ENCODE results near the gene SCFD2. TPM values are rescaled to one million over a fixed set of nuclear protein-coding genes. Genes with fewer than 3 reads are reported as not detected.

The SCFD2 gene
- total RNA-seq, 4 donors from 2014 or later: 24.7 to 49.2 (median 33.9) TPM

DNA sequence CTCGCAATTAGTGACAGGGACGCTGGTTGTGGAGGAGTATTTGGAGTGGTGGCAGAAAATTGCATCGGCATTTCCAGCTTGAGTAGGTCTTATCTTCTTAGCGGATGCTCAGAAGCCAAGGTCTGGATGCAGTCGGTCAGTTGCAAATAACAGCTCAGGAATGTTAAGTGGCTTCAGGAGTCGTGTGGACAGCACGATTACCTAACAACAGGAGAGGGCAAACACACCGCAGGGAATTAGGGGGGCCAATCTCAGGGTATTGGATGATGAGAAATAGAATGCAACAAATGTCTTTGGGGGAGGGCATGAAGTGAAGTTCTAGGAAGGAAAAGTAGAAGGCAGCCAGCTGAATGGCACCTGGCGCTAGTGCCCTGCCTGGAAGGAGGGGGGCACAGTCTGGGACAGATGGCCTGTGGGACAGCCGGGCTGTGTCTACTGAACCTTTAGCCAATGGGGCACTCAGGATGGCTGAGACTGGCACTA is 492.0 kb downstream of the SCFD2 start:
- Histone ChIP-seq H3K4me3 (no peak overlapping the region), H3K27ac (no peak overlapping the region), H3K27me3 (no peaks in the 10 kb centered on the region), H3K4me1 (no peaks in the 10 kb centered on the region), H3K9me3 (no peaks in the 10 kb centered on the region), H3K36me3 (peaks cover 0 to 15% (median 0%) of the 10 kb centered on the region in 3 donors)
- TF ChIP-seq POLR2A (IDR thresholded peaks at IDR 0.05): no peak
- TF ChIP-seq, protein P1, sequence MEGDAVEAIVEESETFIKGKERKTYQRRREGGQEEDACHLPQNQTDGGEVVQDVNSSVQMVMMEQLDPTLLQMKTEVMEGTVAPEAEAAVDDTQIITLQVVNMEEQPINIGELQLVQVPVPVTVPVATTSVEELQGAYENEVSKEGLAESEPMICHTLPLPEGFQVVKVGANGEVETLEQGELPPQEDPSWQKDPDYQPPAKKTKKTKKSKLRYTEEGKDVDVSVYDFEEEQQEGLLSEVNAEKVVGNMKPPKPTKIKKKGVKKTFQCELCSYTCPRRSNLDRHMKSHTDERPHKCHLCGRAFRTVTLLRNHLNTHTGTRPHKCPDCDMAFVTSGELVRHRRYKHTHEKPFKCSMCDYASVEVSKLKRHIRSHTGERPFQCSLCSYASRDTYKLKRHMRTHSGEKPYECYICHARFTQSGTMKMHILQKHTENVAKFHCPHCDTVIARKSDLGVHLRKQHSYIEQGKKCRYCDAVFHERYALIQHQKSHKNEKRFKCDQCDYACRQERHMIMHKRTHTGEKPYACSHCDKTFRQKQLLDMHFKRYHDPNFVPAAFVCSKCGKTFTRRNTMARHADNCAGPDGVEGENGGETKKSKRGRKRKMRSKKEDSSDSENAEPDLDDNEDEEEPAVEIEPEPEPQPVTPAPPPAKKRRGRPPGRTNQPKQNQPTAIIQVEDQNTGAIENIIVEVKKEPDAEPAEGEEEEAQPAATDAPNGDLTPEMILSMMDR (IDR thresholded peaks at IDR 0.05): no peak
- no peak for TF ChIP-seq EP300 (IDR thresholded peaks at IDR 0.05)
- WGBS, 2 donors: 74 to 75% methylated on average over 10 of the region's 10 CpGs
- no peak for DNase-seq (ENCODE audit: low spot score in 2 of 2)

DNA sequence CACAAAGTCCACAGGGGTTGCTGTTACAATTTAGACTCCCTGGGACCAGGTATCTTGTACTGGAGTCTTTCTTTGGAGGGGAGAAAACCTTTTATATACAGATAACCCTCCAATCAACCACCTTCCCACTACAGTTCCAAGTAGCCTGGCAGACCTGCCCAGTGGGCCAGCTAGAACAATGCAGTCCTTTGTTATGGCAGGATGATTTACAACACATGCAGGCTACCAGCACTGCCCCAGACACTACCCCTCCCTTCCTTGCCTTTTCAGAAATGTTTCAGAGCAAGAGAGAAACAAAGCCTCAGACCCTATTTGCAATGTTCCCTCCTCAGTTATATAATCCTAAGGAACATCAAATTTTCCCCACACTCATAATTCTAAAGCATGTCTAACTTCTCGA is 492.7 kb downstream of the SCFD2 start:
- TF ChIP-seq POLR2A (IDR thresholded peaks at IDR 0.05) (no peak), EP300 (IDR thresholded peaks at IDR 0.05) (no peak)
- TF ChIP-seq, protein P1 (IDR thresholded peaks at IDR 0.05): no peak
- DNase-seq (ENCODE audit: low spot score in 2 of 2): no peak
- Histone ChIP-seq H3K27me3 (no peaks in the 10 kb centered on the region), H3K27ac (no peak overlapping the region), H3K4me1 (no peaks in the 10 kb centered on the region), H3K4me3 (no peak overlapping the region), H3K36me3 (peaks cover 0 to 13% (median 0%) of the 10 kb centered on the region in 3 donors), H3K9me3 (no peaks in the 10 kb centered on the region)
- 48 to 55% methylated on average over 1 of the region's 1 CpG for WGBS, 2 donors

DNA sequence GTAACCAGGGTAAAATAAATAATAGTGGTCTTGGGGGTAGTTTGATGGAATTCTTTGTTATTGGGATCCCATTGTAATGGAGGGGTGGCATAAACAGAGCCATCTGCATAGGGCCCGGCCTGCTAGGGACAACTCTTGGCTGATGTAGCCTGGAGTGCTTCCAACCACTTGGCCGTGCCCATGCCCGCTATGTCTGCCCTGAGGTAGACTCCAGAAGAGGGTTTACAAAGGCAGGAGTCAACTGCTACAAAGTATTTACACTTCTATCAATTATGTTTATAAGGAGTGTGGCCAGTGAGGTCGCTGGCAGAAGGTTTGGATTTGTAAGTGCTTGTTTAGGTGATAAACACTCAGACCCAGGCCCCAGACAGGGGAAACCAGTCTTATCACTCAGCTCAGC is 495.6 kb downstream of the SCFD2 start:
- DNase-seq (ENCODE audit: low spot score in 2 of 2): no peak
- Histone ChIP-seq H3K4me3 (no peak overlapping the region), H3K27me3 (no peaks in the 10 kb centered on the region), H3K27ac (no peak overlapping the region), H3K9me3 (no peaks in the 10 kb centered on the region), H3K4me1 (peaks cover 0 to 2% (median under 1%) of the 10 kb centered on the region in 4 donors), H3K36me3 (peaks cover 0 to 13% (median 0%) of the 10 kb centered on the region in 3 donors)
- 89% methylated on average over 4 of the region's 4 CpGs for WGBS, 2 donors
- TF ChIP-seq POLR2A (IDR thresholded peaks at IDR 0.05): no peak
- TF ChIP-seq, protein P1 (IDR thresholded peaks at IDR 0.05): no peak
- TF ChIP-seq EP300 (IDR thresholded peaks at IDR 0.05): no peak

DNA sequence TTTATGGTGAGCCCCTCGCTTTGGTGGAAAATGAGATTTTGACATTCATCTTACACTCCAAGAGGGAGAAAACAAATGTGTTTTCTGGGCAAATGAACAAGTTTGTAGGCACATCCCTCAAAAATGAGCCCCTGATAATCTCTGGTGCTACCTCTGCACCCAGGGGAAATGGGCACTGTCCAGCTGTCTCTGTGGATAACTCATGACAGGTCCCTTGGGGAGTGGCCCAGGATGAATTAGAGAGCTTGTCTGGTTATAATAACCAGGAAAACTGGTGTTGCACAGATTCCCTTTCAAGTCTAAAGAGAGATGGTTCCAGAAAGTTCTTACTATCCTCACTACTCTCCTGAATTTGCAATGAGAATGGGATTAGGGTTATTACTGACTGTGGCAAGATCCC is 496.2 kb downstream of the SCFD2 start:
- peaks cover 0 to 13% (median 0%) of the 10 kb centered on the region in 3 donors for H3K36me3 ChIP-seq
- WGBS, 2 donors: 83 to 100% methylated on average over 1 of the region's 1 CpG
- no peaks in the 10 kb centered on the region for H3K27me3 ChIP-seq
- no peak overlapping the region for H3K27ac ChIP-seq
- H3K9me3 ChIP-seq: no peaks in the 10 kb centered on the region
- H3K4me3 ChIP-seq: no peak overlapping the region
- TF ChIP-seq, protein P1 (IDR thresholded peaks at IDR 0.05): no peak
- no peak for TF ChIP-seq EP300 (IDR thresholded peaks at IDR 0.05)
- no peak for TF ChIP-seq POLR2A (IDR thresholded peaks at IDR 0.05)
- peaks cover 0 to 8% (median 2%) of the 10 kb centered on the region in 4 donors for H3K4me1 ChIP-seq
- no peak for DNase-seq (ENCODE audit: low spot score in 2 of 2)

DNA sequence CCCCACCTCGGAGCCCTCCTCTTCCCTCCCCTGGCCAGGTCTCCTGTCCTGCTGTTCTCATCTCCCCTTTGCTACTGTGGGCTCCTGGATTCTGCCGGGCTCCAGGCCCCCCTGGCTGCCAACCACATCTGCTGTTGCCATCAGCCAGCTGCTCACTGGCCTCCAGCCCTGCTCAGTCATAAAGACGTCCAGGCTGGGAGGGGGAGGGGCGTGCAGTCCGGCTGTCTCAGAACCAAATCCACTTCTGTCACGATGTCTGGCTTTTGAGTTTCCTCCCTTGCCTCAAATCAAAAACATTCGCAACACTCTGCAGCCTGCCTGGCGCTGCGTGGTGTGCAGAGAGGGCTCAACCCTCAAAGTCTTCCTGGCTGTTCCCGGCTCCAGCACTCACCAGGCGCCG is 496.7 kb downstream of the SCFD2 start:
- H3K9me3 ChIP-seq: no peaks in the 10 kb centered on the region
- H3K27me3 ChIP-seq: no peaks in the 10 kb centered on the region
- no peak overlapping the region for H3K27ac ChIP-seq
- H3K36me3 ChIP-seq: peaks cover 0 to 10% (median 0%) of the 10 kb centered on the region in 3 donors
- WGBS, 2 donors: 61 to 64% methylated on average over 12 of the region's 12 CpGs
- no peak for DNase-seq (ENCODE audit: low spot score in 2 of 2)
- TF ChIP-seq EP300 (IDR thresholded peaks at IDR 0.05) (no peak), POLR2A (IDR thresholded peaks at IDR 0.05) (no peak)
- TF ChIP-seq, protein P1 (IDR thresholded peaks at IDR 0.05): no peak
- no peak overlapping the region for H3K4me3 ChIP-seq
- H3K4me1 ChIP-seq: peaks cover 0 to 12% (median 2%) of the 10 kb centered on the region in 4 donors
